Right cardiac atrium (tissue), 5 donors: ENCODE measurements around the gene HADHB. TPM values are rescaled to one million over a fixed set of nuclear protein-coding genes. Genes with fewer than 3 reads are reported as not detected.
A peak's percentile ranks its signal among the peaks of the same experiment; 100 is the strongest.
"Not testable (repeated sequence)": the region's sequence is repeated elsewhere in the genome, so short reads cannot be mapped to it uniquely, and the experiment has no call there.

Experiments
- ATAC-seq, 2 donors: fragments of 200-7000 bp; cut with Tn5 transposase; one replicate each; pipeline versions ENCODE4 v1.8.0 to v1.9.1; 2020; ENCODE audit warnings: moderate library complexity in 2 of 2, mild to moderate bottlenecking in 1 of 2
- DNase-seq, 3 donors: peaks; one replicate each; pipeline ENCODE4 v3.0.0-alpha.2; 2020
- H3K27ac ChIP-seq: one replicate; pipeline ENCODE4 v1.5.1; 2013; ENCODE audit warnings: mild to moderate bottlenecking, low read length, control low read depth, moderate library complexity
- H3K27me3 ChIP-seq: one replicate; pipeline ENCODE4 v1.6.1; 2013; ENCODE audit not compliant: control insufficient read depth, insufficient read depth
- H3K4me1 ChIP-seq: one replicate; pipeline ENCODE4 v1.6.1; 2013; ENCODE audit warnings: low read length; ENCODE audit not compliant: control insufficient read depth, insufficient read depth
- H3K4me3 ChIP-seq: one replicate; pipeline ENCODE4 v1.5.1; 2013; ENCODE audit warnings: low read length, control low read depth
- H3K9me3 ChIP-seq: one replicate; pipeline ENCODE4 v1.6.1; 2013; ENCODE audit warnings: low read length; ENCODE audit not compliant: control insufficient read depth
- WGBS: extraction: QIAGEN DNeasy Blood & Tissue Kit; methylation state at CpG from one replicate; pipeline ENCODE4 v1.1.7; 2013; 5-methylcytosine and 5-hydroxymethylcytosine counted together
- intact Hi-C, 4 donors: fragments of 100-400 bp; cut with DNase I; formaldehyde crosslinking; loops; one replicate each; pipeline versions ENCODE4 v1.11.0 to v1.14.0; 2022 to 2023
- polyA plus RNA-seq: library from polyadenylated mRNA; stranded (reverse); fragments of 200-250 nt; gene quantifications from one replicate; pipeline ENCODE4 v1.2.3, GENCODE V29; 2013
- total RNA-seq, 4 donors: library from RNA; stranded (reverse); fragmentation: NEBNext Ultra II Directional; extraction: Animal tissue kit (Norgen Biotek cat#: 25700); gene quantifications; one replicate each; pipeline ENCODE4 v1.2.1, GENCODE V29; 2021
- donor health status: healthy with polysubstance abuse.
- donor health status: DM: no; HTN: yes; CAD: no.
- donor health status: DM: no; HTN: no; CAD: no.
- donor health status: DM: no; HTN: yes; CAD: no; lungs with severe emphysema.
- donor health status: DM: yes; HTN: yes; CAD: no.

The HADHB gene
- total and polyA plus RNA-seq, 5 donors: 750 to 992 (median 873) TPM

DNA sequence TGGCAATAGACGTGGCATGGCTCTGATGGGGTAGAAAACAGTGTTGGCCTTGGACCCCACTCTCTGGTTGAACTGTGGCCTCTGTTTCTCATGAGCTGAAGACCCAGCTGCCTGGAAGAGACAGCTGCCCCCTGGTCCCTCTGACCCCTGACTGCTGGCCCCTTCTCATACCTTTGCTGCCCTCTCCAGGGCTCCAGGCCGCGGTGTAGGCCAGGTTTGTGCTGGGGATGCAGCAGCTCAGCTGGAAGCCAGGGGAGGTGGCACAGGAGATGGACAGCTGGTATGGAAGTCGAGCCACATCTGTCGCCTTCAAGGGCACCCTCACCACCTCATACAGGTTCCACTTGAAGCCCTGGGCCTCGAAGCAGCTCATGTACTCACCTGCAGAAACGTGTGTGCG, 69.5 kb downstream of the HADHB start:
- ATAC-seq: no peak
- intact Hi-C loops: no loop called here
- Histone ChIP-seq H3K4me3 (no peak overlapping the region), H3K9me3 (no peaks in the 10 kb centered on the region), H3K27me3 (no peaks in the 10 kb centered on the region), H3K27ac (no peak overlapping the region), H3K4me1 (no peaks in the 10 kb centered on the region)
- WGBS: 72% methylated on average over 8 of the region's 8 CpGs
- no peak for DNase-seq

DNA sequence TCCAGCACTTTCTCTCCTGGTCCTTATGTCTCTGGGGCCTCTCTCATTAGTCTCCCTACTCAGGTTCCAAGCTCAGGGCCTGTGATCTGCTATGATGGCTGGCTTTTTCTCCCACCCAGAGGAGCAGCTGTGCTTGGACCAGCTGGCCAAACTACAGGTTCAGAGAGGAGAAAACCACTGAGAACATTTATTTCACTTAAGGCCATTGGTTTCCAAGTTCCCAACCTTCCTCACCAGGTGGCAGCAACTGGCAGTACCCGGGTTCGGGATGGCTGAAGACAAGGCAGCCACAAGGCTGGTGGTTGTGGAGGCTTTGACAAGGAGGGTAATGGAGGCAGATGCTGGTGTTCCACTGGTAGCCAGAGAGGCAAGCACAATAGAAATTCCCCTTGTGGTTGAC, 71.3 kb downstream of the HADHB start:
- ATAC-seq: no peak
- intact Hi-C loops: no loop called here
- no peak for DNase-seq
- Histone ChIP-seq H3K27me3 (no peaks in the 10 kb centered on the region), H3K27ac (no peak overlapping the region), H3K9me3 (no peaks in the 10 kb centered on the region), H3K4me3 (no peak overlapping the region), H3K4me1 (no peaks in the 10 kb centered on the region)
- 69% methylated on average over 2 of the region's 2 CpGs for WGBS

DNA sequence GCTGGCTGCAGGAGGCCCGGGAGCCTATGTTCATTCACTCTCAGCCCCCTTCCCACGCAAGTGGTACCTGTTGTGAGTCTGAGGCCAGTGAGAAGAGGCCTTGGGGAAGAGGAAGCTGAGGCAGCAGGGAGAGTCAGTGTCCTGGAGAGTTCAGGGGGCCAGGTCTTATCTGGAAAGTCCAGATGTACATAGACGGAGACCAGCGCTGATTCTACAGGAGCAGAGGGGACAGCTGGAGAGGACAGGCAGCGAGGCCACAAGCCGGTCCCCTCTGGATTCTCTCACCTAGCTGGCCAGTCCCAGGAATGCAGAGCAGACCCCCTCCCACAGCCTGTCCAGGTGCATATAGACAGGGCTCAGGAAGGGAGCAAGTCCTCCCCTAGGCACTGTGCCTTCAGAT, 72.1 kb downstream of the HADHB start:
- ATAC-seq: peak in 1 of 2 donors; percentile 17
- WGBS: 78% methylated on average over 6 of the region's 6 CpGs
- peak in 1 of 3 donors; percentile 35 for DNase-seq
- Histone ChIP-seq H3K9me3 (no peaks in the 10 kb centered on the region), H3K4me1 (no peaks in the 10 kb centered on the region), H3K4me3 (no peak overlapping the region), H3K27me3 (no peaks in the 10 kb centered on the region), H3K27ac (no peak overlapping the region)
- intact Hi-C loops: no loop called here

DNA sequence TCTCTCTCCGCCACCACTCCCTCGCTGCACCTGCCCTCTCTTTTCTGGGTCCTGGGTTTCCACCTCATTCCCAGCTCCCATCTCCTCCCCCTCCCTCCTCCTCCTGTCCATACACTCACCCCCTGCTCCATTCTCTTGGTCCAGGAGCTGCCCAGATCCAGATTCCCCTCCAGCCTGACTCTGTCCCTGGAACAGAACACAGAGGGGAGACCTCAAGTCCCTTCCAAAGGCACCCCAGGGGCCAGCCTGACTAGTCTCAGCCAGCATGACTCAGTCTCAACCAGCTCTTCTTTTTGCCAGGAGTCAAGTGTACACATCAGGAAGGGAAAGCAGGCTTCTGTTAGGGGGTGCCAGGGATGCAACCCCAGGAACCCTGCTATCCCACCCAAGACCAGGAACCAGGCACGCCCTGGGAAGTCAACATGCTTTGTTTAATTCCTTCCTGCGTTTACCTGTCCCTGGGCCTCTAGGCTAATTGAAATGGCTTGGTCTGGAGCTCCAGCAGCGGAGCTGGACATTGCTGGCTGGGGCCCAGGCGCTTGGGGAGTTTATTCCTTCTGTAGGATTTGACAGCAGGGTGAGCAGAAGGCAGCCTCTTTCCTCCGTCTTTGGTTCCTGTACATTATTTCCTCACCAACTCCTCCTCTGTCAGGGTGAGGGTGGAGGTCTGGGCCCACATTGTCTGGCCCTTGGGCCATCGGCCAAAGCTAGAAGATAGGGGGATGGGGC, 72.8 kb downstream of the HADHB start:
- ATAC-seq: no peak
- intact Hi-C loops: no loop called here
- H3K9me3 ChIP-seq: no peaks in the 10 kb centered on the region
- no peak overlapping the region for H3K4me3 ChIP-seq
- no peak overlapping the region for H3K27ac ChIP-seq
- H3K4me1 ChIP-seq: no peaks in the 10 kb centered on the region
- H3K27me3 ChIP-seq: no peaks in the 10 kb centered on the region
- 82% methylated on average over 8 of the region's 8 CpGs for WGBS
- DNase-seq: peak in 1 of 3 donors; percentile 18

DNA sequence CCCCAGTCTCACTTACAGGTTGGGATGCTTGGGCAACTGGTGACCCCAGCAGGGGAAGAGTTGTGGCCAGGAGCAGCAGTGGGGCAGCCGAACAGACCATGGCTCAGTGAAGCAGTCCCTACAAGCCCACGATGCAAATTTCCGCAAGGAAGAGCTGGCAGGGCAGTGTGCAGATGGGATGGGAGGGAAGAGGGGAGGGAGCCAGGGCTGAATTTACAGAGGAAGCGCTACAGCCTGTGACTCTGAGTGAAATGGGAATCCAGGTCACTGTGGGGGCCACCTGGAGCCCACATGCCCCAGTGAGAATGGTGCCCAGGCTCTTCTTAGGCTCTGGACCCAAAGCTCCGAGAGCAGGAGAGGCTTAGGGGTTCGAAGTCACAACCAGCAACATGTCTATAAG, 74.2 kb downstream of the HADHB start:
- ATAC-seq: no peak
- H3K9me3 ChIP-seq: no peaks in the 10 kb centered on the region
- no peaks in the 10 kb centered on the region for H3K27me3 ChIP-seq
- DNase-seq: no peak
- no peak overlapping the region for H3K4me3 ChIP-seq
- H3K27ac ChIP-seq: no peak overlapping the region
- H3K4me1 ChIP-seq: no peaks in the 10 kb centered on the region
- WGBS: 70% methylated on average over 6 of the region's 6 CpGs
- intact Hi-C loops: no loop called here

DNA sequence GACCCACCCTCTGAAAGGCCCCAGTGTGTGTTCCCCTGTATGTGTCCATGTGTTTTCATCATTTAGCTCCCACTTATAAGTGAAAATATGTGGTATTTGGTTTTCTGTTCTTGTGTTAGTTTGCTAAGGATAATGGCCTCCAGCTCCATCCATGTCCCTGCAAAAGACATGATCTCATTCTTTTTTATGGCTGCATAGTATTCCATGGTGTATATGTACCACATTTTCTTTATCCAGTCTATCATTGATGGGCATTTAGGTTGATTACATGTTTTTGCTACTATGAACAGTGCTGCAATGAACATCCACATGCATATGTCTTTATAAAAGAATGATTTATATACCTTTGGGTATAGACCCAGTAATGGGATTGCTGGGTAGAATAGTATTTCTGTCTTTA, 79.7 kb downstream of the HADHB start:
- intact Hi-C loops, H3K4me3 ChIP-seq, ATAC-seq, H3K4me1 ChIP-seq, H3K27ac ChIP-seq, DNase-seq, H3K9me3 ChIP-seq, H3K27me3 ChIP-seq: not testable (repeated sequence)

DNA sequence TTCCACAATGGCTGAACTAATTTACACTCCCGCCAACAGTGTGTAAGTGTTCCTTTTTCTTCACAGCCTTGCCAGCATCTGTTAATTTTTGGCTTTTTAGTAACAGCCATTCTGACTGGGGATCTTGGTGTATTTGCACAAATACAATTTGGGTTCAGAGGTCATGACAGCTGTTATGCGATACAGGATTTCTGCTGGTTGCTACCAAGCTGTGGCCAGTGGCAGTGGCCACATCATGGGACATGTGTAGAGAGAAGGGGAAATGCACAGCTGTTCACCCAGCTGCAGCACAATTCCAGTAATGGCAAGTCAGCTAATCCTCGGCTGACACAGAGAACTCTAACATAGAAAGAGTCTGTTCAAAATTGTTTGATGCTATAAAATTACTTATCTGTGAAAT, 80.2 kb downstream of the HADHB start:
- Histone ChIP-seq H3K27ac (no peak overlapping the region), H3K9me3 (no peaks in the 10 kb centered on the region), H3K4me3 (no peak overlapping the region), H3K4me1 (no peaks in the 10 kb centered on the region), H3K27me3 (no peaks in the 10 kb centered on the region)
- DNase-seq (no peak), ATAC-seq (no peak)
- WGBS: 61% methylated on average over 3 of the region's 3 CpGs
- intact Hi-C loops: no loop called here

DNA sequence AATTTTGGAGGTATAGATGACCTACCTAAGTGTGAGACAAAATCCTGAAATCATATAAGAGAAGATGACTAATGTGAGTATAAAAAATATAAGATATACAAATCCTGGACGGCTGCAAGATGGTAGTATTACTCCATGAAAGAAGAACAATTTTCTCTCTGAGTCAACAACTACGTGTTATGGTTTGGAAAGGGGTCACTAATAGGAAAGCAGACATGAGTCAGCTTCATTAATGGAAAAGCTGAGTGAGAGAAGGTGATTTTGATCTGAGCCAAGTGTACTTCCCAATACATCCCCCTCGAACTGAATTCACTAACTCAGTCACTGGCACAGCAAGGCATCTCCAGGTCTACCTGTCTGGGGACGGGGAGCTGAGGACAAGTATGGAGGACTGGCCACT, 81.1 kb downstream of the HADHB start:
- 64% methylated on average over 4 of the region's 4 CpGs for WGBS
- Histone ChIP-seq H3K27ac (no peak overlapping the region), H3K4me3 (no peak overlapping the region), H3K27me3 (no peaks in the 10 kb centered on the region), H3K9me3 (no peaks in the 10 kb centered on the region), H3K4me1 (no peaks in the 10 kb centered on the region)
- intact Hi-C loops: no loop called here
- DNase-seq (no peak), ATAC-seq (no peak)

DNA sequence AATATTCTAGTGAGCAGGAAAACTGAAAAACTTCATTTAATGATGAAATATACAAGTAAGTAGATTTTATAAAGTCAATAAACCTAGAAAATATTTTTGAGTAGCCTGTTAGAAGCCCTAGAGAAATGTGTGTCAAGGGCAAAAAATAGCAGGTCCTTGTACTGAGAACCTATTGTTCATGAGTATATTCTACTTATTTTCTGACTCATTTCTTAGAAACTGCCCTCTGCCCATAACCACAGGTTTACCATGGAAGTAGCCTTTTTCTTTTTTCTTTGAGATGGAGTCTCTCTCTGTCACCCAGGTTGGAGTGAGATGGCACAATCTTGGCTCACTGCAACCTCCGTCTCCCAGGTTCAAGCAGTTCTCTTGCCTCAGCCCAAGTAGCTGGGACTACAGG, 81.8 kb downstream of the HADHB start:
- ATAC-seq (no peak), DNase-seq (no peak)
- H3K27me3 ChIP-seq: no peaks in the 10 kb centered on the region
- WGBS: 96% methylated on average over 1 of the region's 1 CpG
- H3K9me3 ChIP-seq: no peaks in the 10 kb centered on the region
- no peak overlapping the region for H3K4me3 ChIP-seq
- no peaks in the 10 kb centered on the region for H3K4me1 ChIP-seq
- intact Hi-C loops: no loop called here
- no peak overlapping the region for H3K27ac ChIP-seq

DNA sequence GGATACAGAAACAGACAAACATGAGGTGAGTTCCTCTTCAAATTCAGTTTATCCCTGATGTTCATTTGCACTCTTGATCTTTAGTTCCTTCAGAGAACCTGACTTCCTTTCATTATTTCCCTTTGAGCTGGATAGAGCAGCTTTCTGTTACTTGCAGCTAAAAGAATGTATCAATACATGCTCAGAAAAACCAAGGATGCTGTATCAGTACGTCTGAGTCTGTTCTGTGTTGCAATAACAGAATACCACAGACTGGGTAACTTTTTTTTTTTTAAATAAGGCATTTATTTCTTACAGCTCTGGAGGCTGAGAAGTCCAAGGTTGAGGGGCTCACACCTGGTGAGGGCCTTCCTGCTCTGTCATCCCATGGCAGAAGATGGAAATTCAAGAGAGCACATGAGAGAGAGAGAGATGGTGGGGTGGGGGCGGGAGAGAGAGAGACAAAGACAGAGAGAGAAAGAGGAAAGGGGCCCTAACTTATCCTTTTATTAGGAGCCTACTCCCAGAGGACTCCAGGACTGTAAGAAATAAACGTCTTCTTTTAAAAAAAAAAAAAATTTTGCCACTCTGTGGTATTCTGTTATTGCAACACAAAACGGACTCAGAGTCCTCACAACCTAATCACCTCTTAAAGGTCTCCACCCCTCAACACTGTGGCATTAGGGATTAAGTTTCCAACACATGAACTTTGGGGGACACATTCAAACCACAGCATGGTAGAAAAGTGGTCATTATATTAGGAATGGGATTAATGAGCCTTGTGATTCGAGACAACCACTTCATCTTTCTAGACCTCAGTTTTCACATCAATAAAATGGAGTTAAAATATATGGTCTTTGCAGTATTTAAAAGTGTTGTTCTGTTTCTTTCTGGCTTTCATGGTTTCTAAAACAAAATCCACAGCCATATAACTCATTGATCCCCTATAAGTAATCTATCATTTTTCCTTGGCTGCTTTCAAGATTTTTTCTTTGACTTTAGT, 82.8 kb downstream of the HADHB start:
- H3K27me3 ChIP-seq: no peaks in the 10 kb centered on the region
- no peak for DNase-seq
- H3K4me1 ChIP-seq: no peaks in the 10 kb centered on the region
- intact Hi-C loops: no loop called here
- WGBS: 57% methylated on average over 5 of the region's 5 CpGs
- H3K27ac ChIP-seq: no peak overlapping the region
- H3K9me3 ChIP-seq: no peaks in the 10 kb centered on the region
- no peak for ATAC-seq
- H3K4me3 ChIP-seq: no peak overlapping the region

DNA sequence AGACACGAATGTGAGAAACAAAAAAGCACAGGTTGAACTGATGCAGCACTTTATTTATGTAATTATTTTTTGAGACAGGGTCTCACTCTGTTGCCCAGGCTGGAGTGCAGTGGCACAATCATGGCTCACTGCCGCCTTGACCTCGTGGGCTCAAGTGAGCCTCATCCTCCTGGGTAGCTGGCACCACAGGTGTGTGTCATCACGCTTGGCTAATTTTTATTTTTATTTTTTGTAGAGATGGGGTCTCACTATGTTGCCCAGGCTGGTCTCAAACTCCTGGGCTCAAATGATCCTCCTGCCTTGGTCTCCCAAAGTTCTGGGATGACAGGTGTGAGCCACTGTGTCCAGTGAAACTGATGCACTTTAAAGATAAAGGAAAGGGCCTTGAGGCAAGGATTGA, 84.3 kb downstream of the HADHB start:
- intact Hi-C loops, H3K9me3 ChIP-seq, H3K4me1 ChIP-seq, DNase-seq, H3K4me3 ChIP-seq, H3K27ac ChIP-seq, ATAC-seq, H3K27me3 ChIP-seq: not testable (repeated sequence)
- 91% methylated on average over 4 of the region's 4 CpGs for WGBS
